Occipital lobe (tissue), 2 donors: ENCODE data around the gene TPCN2. TPM values are rescaled to one million over a fixed set of nuclear protein-coding genes. Genes with fewer than 3 reads are reported as not detected.
"Not testable (repeated sequence)": the region's sequence is repeated elsewhere in the genome, so short reads cannot be mapped to it uniquely, and the experiment has no call there.

ENCODE experiments used
- DNase-seq: peaks from one replicate; lab custom pipeline; 2025; lab: John Stamatoyannopoulos, UW
- total RNA-seq: library from RNA; depleted of rRNA; stranded (reverse); fragments of >200 nt; gene quantifications from one replicate; pipeline ENCODE4 v1.2.3, GENCODE V29; 2014

TPCN2 gene
- 7.6 TPM for total RNA-seq

DNA sequence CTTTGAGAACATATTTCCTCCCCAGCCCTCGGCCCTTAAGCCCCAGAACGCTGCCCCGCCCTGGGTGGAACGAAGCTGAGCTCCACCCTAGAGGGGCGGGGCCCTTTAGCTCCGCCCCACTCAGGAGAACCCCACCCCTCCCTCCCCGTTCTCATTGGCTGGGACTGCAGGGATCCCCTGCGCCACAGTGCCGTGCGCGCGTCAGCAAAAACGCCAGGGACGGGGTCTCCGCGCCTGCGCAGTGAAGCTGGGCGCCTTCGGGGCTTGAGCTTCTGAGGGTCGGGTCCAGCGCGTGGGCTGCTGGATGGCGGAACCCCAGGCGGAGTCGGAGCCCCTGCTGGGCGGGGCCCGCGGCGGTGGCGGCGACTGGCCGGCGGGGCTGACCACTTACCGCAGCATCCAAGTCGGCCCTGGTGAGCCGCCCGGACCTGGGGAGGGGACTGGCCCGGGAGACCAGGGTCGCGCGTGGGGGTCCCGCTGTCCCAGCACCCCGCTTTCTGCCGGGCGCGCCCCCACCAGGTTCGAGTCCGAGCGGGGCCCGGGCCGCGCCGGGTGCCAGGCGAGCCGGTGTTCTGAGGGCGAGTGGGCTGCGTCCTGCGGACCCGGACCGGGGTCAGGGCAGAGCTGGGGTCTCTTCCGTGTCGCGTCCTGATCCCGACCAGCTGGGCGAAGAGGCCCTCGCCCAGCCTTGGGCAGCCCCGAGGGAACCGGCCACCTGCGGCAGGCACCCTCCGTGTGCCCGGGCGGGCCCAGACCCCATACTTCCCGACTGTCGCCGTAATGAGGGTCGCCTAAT is at the start of gene TPCN2:
TSS of gene TPCN2 (plus strand) at position 239 of the 796 bp plus-strand sequence. CDS start at position 305, 66 bp downstream.
- DNase-seq, result peak; percentile 90

DNA sequence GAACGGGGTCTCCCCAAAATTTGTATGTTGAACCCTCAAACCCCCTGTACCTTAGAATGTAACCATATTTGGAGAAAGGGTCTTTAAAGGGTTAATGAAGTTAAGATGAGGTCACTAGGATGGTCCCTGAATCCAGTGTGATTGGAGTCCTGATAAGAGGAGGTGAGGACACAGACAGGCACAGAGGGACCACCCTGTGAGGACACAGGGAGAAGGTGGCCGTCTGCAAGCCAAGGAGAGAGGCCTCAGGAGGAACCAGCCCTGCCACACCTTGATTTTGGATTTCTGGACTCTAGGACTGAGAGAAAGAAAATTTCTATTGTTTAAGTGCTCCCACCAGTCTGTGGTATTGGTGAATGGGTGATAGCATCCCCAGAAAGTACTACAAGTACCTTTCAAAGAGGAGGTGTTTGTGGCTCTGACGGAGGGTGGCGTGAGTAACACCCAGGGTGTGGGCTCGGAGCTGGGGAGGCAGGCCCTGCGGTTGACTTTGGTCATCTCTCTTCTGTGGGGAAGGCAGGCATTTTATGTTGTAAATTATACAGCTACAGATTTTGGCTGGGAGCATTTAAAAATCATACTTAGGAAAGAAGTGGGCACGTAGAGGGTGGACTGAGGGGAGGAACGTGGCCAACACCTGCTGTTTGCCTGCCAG is 49.5 kb upstream of the TPCN2 start:
- no peak for DNase-seq

DNA sequence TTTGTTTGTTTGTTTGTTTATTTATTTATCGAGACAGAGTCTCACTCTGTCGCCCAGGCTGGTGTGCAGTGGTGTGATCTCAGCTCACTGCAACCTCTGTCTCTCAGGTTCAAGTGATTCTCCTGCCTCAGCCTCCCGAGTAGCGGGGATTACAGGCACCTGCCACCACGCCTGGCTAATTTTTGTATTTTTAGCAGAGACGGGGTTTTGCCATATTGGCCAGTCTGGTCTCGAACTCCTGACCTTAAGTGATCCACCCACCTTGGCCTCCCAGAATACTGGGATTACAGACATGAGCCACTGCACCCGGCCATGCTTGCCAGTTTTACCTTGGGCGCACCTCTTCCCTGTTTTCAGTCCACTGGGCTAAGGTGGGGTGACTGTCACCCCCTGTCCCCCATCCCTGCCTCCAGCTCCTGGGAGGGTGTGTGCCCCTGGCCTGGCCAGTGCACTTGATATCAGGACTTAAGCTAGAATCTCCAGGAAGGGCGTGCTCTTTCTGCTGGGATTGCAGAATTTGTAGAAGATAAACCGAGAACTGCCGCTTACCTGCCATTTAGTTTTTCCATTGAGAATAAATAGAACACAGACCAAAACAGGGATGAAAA is 48.9 kb upstream of the TPCN2 start:
- not testable (repeated sequence) for DNase-seq

- DNase-seq, result no peak
These were observed 48.3 kb upstream of the TPCN2 start for GRCh38 chr11:69000391-69000790.

DNA sequence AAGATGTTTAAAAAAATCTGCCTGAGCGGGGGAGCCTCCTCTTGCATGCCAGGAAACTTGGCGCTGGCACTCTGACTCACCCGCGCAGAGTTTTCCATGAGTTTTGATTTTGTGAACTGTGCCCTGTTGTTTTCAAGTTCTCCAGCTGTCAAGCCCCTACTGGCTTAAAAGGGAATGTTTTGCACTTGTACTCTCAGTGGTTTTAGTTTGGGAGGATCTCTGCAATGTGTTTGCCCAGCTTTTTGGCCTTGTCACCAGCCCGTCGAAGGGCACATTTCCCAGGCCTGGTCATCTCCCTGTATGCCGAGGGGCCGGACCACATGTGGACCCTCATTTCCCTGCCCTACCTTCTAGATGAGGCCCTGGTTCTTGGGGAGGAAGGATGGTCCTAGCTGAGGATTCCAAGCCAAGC is 47.9 kb upstream of the TPCN2 start:
- no peak for DNase-seq

GRCh38 chr11:69001243-69002081 is 47.3 kb upstream of the TPCN2 start:
- DNase-seq, result no peak

- no peak for DNase-seq
These were observed 46.6 kb upstream of the TPCN2 start for GRCh38 chr11:69002110-69002569.

DNA sequence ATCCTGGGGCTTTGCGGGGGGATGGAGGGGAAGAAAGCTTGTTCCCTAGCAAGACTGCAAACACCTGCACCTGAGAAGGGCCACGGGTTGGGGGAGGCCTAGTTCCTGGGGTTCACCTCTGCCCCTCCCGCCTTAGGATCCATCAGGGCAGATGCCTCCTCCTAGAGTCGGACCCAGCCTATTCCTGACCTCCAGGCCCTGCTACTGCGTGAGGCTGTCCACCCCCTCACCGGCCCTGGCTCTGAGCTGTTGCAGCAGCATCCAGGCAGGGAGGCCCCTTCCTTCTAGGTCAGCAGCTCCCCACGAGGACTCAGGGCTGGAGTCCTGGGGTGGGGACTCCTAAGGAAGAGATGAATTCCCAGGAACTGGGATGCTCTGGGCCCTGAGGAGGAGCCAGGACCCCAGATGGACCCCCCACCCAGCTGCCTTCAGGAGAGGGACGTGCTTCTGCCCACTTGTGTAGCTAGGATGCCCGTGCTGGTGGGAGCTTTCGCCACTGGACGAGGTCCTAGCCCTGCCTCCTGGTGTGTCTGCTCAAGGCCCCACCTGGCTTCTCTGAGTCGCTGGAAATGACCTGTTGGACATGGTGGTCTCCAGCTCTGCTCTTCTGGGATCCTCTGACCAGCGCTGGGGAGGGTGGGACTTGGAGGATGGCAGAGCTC is 46.0 kb upstream of the TPCN2 start:
- no peak for DNase-seq

DNA sequence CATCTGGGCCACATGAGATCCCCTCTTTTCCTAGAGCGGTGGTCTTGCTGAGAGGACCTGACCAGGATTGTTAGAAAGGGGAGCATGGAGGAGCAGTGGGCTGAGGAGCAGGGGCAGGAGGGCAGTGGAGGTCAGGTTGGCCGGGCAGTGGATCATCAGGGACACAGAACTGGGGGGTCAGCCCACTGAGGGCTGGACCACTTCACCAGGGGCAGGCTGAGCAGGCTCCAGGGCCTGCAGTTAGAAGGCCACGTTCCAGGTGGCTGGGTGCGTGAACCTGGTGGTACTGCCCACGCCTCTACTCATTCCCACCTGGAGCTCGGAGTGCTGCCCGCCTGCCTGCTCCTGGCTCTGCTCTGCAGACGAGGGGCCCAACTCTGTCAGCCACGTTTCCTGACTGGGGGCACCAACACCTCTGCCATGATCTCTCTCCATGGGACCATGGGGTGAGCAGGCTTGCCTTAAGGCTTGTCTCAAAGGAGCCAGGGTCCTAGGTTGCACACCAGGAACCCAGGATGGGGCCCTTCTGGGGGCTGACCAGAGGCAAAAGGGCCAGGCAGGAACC is 45.3 kb upstream of the TPCN2 start:
- no peak for DNase-seq

DNA sequence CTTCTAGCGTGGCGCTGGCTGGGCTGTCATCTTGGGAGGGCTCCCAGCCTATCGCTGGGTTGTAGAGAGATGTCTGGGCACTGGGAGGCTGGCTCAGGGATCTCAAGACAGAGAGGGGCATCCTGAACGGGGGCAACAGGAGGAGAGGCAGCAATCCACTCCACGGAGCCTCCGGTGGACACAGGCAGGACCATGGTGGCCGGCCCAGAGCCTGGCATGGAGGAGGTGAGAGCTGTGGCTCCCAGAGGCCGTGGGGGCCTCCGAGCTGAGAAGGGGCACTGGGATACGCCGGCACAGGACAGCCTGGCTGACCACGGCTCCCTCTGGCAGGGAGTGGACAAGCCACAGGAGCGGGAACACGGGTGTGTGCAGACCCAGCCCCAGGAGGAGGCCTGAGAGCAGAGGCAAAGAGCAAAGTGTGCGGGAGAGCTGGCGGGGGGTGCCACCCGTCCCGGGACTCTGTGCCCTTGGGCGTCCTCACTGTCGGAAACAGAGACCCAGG is 44.8 kb upstream of the TPCN2 start:
- DNase-seq, result no peak

DNA sequence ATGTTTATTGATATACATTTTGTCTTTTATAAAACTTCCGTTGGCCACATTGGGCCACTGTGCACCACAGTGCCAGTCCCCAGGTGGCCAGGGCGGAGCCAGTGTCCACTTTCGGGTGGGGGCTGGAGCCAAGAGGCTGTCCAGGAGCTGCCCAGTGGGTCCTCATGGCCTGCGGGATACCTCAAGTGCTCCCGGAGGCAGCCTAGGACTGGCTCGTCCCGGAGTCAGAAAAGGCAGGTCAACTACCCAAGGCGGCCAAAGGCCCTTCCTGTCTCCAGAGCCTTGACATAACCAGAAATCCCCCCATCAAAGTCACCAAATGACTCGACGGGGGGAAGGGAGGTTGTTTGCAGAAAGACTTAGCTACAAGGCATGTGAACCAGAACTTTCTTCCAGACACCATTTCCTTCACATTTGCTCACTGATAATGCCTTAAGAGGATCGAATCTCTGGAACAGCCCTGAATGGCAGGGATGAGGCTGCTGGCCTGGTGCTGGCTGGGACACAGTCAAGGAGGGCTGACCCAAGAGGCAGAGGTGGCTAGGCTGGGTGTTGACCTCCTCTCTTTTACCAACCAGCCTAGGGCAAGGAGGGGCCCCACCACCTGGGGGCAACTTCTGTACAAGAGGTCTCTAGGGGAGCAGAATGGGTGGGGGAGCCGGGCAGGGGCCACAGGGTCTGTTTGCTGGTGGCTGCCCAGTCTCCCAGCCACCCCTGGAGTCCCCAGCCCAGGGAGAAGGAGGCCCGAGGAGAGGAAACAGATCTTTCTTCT is 44.1 kb upstream of the TPCN2 start:
- DNase-seq, result no peak

- no peak for DNase-seq
These were observed 43.5 kb upstream of the TPCN2 start for GRCh38 chr11:69005183-69005630.

DNA sequence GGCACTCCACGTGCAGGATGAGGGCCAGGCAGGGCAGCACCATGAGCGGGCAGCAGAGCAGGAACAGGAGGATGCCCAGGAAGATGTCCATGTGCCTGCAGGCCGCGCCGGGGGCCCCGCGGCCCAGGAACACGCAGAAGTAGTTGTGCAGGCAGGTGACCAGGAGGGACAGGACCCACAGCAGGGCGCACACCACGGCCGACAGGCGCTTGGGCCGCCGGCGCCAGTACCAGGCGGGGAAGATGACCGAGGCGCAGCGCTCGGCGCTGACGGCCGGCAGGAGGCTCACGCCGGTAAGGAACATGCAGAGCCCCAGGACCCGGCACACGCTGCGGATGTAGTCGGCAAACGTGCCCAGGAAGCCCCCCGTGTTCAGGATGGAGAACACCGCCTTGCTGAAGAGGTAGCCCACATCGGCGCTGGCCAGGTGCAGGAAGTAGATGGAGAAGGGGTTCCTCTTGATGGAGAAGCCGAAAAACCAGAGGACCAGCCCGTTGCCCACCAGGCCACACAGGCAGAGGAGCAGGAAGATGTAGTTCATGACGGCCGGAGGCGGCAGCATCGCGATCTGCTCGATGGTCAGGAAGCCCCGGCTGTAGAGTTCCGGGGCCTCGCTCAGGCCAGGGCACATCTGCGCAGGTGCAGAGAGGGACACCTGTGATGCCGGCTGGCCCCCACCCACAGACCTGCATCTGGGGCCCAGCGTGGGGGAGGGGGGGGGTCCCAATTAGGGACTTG is 42.9 kb upstream of the TPCN2 start:
- no peak for DNase-seq

DNA sequence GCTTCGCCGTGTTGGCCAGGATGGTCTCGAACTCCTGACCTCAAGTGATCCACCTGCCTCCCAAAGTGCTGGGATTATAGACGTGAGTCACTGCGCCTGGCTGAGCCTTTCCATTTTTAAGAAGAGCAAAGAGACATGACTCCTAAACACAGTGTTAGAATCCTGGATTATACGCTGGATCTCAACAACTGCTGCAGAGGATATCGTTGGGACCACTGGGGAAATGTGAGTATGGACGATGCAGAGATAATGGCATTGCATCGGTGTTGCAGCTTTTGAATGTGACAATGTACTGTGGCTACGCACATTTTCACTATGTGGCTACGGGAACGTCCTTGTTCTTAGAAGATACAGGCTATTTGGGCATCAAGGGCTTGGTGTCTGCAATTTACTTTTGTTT is 41.9 kb upstream of the TPCN2 start:
- no peak for DNase-seq

- DNase-seq, result no peak
These were observed 40.8 kb upstream of the TPCN2 start for GRCh38 chr11:69007975-69008381.

- no peak for DNase-seq
These were observed 39.8 kb upstream of the TPCN2 start for GRCh38 chr11:69008737-69009440.

GRCh38 chr11:69009441-69010211 is 39.1 kb upstream of the TPCN2 start:
- DNase-seq, result no peak
